ENCODE data around the gene NUP160. TPM values are rescaled to one million over a fixed set of nuclear protein-coding genes. Genes with fewer than 3 reads are reported as not detected.

NUP160 gene
- total and polyA plus RNA-seq, 2 of the 8 experiments (the other 6 are each of a cell fraction or from before 2014, with no cell fraction given): 44.6 to 100 TPM

GRCh38 chr11:47750725-47751124, 97.4 kb downstream of the NUP160 start (continued):
- TF ChIP-seq CHD7 (IDR thresholded peaks at IDR 0.05; ENCODE audit: insufficient replicate concordance, low read length): no peak
- no peak for TF ChIP-seq MAX (IDR thresholded peaks at IDR 0.05)
- TF ChIP-seq KDM1A (IDR thresholded peaks at IDR 0.05; ENCODE audit: borderline replicate concordance, low read length): no peak
- TF ChIP-seq RFX5 (IDR thresholded peaks at IDR 0.05; ENCODE audit: borderline replicate concordance, low read depth, low read length): no peak
- no peak for TF ChIP-seq MAFK (IDR thresholded peaks at IDR 0.05; ENCODE audit: low read depth, low read length)
- TF ChIP-seq RBBP5 (IDR thresholded peaks at IDR 0.05; ENCODE audit: borderline replicate concordance, low read depth, low read length): no peak
- TF ChIP-seq EGR1 (IDR thresholded peaks at IDR 0.05; ENCODE audit: borderline replicate concordance, low read depth, low read length): no peak
